SU-DHL-6 (cell line): ENCODE data around the gene CXXC4.

ENCODE experiments used
- EZH2phosphoT487 ChIP-seq: fragments of 200-600 bp; sonication (generic), shearing (Covaris generic); conservative IDR thresholded peaks from 2 replicates; pipeline ENCODE4 v1.6.1; 2018; ENCODE audit warnings: mild to moderate bottlenecking, antibody characterized with exemption, low read length, moderate library complexity, mixed read lengths
- TF ChIP-seq, protein P1 (sequence below): fragments of 200-600 bp; sonication (generic); IDR thresholded peaks from one replicate; pipeline ENCODE4 v1.5.1; 2017; ENCODE audit warnings: antibody characterized with exemption, mild to moderate bottlenecking, low read length, moderate library complexity; ENCODE audit not compliant: insufficient read depth, poor library complexity, severe bottlenecking

DNA sequence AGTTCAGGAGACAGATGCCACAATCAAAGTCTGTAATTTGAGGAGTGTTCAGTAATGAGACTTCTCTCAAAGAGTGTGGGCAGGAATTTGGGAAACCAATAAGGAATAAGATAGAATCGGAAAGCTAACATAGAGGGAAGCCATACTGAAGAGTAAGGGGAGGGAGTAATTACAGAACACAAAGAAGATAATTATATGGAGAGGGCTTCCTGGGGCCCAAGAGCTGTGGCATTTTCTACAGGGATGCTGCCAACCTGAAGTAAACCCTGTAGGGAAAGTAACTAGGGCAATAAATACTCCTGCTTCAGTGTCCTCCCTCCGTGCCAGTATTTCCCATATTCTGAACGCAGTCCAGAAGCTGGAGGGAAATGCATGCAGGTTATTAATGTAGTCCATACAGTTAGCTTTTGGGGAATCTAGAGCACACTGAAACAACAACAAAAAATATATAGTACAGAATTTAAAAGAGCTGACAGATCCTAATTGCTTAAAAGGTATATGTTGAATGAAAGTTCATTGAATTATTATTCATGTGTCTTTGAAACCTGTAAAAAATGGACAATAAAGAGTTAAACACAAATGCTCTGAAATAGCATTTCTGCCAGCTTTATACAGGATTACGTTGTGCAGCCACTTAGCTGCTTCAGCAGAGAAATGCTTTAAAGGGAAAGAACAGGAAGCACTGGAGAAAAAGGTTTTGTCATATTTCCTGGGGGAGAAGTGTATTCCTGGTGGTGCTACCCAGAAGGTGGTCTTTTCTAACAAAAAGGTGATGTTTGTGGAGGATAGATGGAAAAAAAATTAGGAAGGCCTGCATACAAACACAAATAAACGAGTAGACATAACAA lies 48.0 kb downstream of the CXXC4 start:
- TF ChIP-seq, protein P1, sequence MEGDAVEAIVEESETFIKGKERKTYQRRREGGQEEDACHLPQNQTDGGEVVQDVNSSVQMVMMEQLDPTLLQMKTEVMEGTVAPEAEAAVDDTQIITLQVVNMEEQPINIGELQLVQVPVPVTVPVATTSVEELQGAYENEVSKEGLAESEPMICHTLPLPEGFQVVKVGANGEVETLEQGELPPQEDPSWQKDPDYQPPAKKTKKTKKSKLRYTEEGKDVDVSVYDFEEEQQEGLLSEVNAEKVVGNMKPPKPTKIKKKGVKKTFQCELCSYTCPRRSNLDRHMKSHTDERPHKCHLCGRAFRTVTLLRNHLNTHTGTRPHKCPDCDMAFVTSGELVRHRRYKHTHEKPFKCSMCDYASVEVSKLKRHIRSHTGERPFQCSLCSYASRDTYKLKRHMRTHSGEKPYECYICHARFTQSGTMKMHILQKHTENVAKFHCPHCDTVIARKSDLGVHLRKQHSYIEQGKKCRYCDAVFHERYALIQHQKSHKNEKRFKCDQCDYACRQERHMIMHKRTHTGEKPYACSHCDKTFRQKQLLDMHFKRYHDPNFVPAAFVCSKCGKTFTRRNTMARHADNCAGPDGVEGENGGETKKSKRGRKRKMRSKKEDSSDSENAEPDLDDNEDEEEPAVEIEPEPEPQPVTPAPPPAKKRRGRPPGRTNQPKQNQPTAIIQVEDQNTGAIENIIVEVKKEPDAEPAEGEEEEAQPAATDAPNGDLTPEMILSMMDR: no peak
- TF ChIP-seq EZH2phosphoT487: no peak
